Astrocyte of the spinal cord (primary cell): ENCODE data around the gene OSBPL3.

Source experiments
- DNase-seq: peaks from one replicate; pipeline ENCODE4 v3.0.0; 2011; ENCODE audit warnings: low read depth, low spot score
- H3K4me3 ChIP-seq: 2 replicates; pipeline ENCODE4 v1.5.1; 2011; ENCODE audit warnings: low read depth, mild to moderate bottlenecking, low read length, moderate library complexity
- in situ Hi-C: cut with HindIII; loops from 2 replicates; pipeline ENCODE4 v1.10.0; 2017; ENCODE audit warnings: low sequenced_read_pairs
- TF ChIP-seq, protein P1 (sequence below): IDR thresholded peaks from 2 replicates; pipeline ENCODE4 v1.5.1; 2012; ENCODE audit warnings: low read depth, mild to moderate bottlenecking, low read length, inconsistent platforms

The OSBPL3 gene

DNA sequence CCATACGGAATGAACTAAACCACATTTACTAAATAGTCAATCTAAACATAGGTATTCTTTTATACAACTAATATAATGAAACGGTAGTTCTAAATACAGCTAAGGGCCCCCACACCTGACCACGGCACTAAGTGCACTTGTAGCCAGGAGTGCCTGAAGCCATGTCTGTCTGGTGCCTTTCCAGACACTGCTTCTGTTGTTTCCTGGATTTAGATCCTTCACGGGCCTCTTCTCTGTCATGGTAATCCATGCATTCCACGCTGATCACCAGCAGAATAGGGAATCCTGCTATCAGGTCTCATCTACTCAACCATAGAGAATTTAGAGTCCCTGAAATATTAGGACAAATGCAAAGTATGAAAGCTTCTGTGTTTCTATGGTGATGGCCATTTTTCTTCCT is 37.8 kb downstream of the OSBPL3 start:
- TF ChIP-seq, protein P1, sequence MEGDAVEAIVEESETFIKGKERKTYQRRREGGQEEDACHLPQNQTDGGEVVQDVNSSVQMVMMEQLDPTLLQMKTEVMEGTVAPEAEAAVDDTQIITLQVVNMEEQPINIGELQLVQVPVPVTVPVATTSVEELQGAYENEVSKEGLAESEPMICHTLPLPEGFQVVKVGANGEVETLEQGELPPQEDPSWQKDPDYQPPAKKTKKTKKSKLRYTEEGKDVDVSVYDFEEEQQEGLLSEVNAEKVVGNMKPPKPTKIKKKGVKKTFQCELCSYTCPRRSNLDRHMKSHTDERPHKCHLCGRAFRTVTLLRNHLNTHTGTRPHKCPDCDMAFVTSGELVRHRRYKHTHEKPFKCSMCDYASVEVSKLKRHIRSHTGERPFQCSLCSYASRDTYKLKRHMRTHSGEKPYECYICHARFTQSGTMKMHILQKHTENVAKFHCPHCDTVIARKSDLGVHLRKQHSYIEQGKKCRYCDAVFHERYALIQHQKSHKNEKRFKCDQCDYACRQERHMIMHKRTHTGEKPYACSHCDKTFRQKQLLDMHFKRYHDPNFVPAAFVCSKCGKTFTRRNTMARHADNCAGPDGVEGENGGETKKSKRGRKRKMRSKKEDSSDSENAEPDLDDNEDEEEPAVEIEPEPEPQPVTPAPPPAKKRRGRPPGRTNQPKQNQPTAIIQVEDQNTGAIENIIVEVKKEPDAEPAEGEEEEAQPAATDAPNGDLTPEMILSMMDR: no peak
- H3K4me3 ChIP-seq: no peak overlapping the region
- in situ Hi-C loops: no loop called here
- DNase-seq: no peak

DNA sequence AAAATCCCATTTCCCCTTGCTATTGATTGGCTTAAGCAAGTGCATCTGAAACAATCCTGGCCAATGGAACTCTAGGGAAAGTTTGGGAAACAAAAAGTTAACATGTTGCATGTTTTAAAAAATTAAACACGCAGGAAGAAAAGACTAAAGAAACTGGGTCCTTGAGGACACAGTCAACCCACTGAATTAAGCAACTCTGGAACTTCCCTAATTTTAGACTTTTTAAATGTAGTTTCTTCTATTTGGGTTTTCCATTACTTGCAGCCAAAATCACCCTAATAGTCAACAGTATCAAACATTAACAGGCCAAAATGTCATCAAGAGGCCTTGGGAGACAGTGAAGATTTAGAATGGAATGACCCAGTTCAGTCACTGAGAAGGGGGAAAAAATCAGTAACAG is 40.6 kb downstream of the OSBPL3 start:
- in situ Hi-C loops: no loop called here
- H3K4me3 ChIP-seq: no peak overlapping the region
- TF ChIP-seq, protein P1: no peak
- DNase-seq: no peak

DNA sequence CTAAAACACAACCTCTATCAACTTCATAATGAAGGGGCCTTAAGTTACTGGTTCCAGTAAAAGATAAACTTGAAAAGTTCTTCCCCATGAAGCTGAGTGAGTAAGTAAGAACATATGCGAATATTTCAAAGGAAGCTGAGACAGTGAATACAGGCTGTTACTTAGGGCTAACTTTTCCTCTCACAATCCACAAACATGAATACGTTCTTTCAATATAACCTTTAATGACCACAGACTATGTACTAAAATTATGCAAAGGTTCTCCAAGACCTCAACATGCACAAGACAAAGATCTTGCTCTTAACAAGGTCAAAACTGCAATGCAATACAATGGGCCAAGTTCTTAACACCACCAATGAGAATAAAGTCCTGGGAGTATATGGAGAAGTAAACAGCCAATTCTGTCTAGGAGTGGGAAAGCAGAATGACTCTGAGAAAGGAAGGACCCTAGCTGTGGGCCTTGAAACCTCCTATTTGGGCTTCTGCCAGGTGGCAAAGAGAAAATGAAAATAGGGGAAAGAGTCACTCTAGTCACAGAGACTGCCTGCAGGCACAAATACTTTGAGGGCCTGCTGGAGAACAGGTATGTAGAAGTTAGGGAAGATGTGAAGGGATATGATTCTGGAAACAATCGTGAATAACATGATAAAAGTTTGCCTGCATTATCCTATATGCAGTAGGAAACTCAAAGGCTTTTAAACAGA is 43.7 kb downstream of the OSBPL3 start:
- TF ChIP-seq, protein P1: no peak
- in situ Hi-C loops: no loop called here
- no peak overlapping the region for H3K4me3 ChIP-seq
- peak; percentile 74 for DNase-seq

DNA sequence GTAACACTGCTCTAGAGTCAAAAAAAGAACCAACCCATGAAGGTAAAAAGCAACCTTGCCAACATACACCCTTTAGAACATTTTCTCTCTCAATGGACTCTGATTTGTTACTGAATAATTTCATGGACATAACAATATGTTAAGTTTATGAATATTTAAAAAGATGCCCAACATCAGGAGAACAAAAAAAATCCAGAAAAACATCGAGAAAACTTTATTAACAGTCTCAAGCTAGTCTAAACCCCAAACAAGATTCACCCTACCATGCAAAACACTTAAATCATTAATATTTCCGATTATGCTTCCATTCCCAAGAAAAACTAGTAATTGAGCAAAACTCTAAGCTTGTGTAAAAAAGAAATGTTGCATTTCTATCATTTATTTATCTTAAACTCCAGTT is 46.7 kb downstream of the OSBPL3 start:
- in situ Hi-C loops: no loop called here
- DNase-seq: no peak
- H3K4me3 ChIP-seq: no peak overlapping the region
- TF ChIP-seq, protein P1: no peak

DNA sequence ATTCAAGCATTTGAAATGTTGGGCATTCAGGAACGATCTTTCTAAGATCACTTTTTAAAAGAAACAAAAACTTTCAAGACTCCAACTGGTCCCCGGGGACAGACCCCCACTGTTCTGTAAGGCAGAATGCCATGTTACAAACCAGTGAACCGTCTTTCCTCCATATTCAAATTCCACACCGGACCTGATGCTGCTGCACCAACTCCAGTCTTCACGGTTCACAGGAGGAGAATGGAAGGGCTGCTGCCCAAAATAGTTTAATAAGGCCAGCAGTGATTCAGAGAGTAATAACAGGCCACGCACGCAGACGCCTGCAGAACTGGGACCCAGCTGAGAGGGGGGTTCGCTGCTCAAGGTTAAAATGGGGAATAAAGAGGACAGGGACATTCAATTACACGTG is 47.2 kb downstream of the OSBPL3 start:
- TF ChIP-seq, protein P1: no peak
- DNase-seq: peak; percentile 53
- in situ Hi-C loops: no loop called here
- no peak overlapping the region for H3K4me3 ChIP-seq

DNA sequence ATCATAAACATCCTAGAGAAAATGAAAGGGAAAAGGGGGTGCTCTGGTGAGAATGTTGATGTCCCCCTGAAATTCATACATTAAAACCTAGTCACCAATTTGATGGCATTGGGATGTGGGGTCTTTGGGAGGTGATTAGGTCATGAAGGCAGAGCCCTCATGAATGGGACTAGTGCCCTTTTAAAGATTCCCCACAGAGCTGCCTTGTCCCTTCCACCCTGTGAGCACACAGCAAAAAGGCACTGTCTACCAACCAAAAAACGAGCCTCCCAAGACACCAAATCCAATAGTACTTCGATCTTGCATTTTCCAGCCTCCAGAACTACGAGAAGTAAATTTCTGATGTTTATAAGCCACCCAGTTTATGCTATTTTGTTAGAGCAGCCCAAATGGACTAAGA is 47.6 kb downstream of the OSBPL3 start:
- no peak overlapping the region for H3K4me3 ChIP-seq
- no peak for DNase-seq
- TF ChIP-seq, protein P1: no peak
- in situ Hi-C loops: no loop called here

DNA sequence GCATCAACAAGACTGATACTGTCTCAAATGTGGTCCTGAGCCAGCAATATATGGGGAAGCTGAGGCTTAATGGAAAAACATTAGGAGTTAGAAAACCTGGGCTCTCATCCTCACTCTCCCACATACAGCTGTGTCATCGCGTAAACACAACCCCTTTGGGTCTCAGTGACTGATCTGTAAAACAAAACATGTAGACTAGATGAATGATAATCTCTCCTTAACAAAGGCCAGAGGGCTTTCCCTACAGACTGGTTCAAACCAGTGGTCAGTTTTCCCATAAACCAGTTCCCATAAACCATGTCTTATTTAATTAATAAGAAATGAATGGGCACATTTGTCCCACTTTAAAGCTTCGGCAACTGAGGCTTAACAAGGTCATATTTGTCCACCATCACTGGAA is 48.1 kb downstream of the OSBPL3 start:
- DNase-seq: no peak
- in situ Hi-C loops: no loop called here
- no peak overlapping the region for H3K4me3 ChIP-seq
- TF ChIP-seq, protein P1: no peak
